ENCODE results near the gene NFKBIB.

Gene NFKBIB

DNA sequence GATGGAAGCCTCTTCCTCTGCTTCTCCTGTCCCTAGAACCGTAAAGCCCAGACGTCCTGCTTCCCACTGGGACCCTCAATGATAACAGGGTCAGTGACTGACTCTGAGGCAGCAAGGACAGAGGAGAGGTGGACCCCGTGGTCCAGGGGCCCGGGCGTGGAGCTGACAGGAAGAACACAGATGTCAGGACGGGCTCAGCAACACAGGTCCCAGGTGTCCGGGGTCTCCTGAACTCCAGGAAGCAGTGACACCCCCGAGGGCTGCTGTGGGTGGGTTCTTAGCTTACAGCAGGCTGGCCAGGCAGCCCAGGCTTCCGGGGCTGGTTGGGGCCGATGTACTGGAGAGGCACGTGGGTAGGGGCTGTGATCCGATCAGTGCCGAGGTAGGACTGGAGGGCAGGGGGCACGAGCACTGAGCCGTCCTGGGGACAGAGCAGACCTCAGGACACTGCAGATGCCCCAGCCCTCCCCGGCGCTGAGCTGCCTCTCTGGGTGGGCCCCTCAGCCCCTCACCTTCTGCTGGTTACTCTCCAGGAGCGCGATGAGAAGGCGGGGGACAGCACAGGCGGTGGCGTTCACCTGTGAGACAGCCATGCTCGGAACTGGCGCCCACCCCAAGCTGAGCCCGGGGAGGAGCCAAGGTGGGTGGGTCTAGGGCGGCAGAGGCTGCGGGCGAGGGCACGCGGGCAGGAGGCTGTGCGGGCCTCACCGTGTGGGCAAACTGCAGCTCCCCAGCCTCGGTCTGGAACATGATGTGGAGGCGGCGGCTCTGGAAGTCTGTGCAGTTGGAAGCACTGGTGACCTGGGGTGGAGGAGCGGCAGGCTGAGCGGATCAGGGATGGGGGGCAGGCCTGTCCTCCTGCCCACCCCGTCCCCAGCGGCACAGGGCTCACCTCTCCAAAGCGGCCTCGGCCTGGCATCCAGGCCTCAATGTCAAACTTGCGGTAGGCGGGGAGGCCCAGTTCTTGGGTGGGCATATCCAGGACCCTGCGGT lies 15.9 kb downstream of the NFKBIB start:
- no peak overlapping the region for H3K4me3 ChIP-seq (ENCODE audit: low read depth in 1 of 2, low read length in 2 of 2)
- no peak overlapping the region for H3K27ac ChIP-seq (ENCODE audit: low read depth, low read length)
- H3K9ac ChIP-seq (ENCODE audit: low read depth in 1 of 2, low read length in 2 of 2) = no peak overlapping the region
- H3K27me3 ChIP-seq (ENCODE audit: control insufficient read depth in 1 of 2, insufficient read depth in 2 of 2, low read length in 2 of 2) = no peaks in the 10 kb centered on the region
- H3K36me3 ChIP-seq (ENCODE audit: control insufficient read depth in 1 of 2, insufficient read depth in 2 of 2, low read length in 2 of 2) = peaks cover 0 to 4% of the 10 kb centered on the region in 2 donors
- no peaks in the 10 kb centered on the region for H3K9me3 ChIP-seq (ENCODE audit: control insufficient read depth in 1 of 2, low read length in 2 of 2)
- H3K4me1 ChIP-seq (ENCODE audit: control insufficient read depth in 1 of 2, insufficient read depth in 2 of 2, low read length in 2 of 2) = peaks cover 7% of the 10 kb centered on the region in 2 donors

DNA sequence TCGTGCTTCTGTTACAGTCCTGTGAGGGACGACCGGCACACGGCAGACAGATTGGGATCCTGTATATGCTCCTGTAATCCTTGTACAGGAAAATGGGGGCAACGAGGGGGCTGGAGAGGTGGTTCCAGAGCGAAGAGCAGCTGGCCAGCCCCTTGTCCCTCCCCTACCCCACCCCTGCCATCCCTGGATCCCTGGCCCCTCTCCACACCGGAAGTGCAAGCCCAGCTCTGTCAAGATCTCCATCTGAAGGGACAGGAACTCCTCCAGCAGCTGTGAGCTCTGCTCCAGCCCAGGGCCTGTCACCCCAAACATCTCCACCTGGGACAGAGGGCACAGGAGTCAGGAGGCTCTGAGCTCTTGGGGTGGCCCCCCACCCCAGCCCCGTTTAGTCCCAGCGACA lies 17.7 kb downstream of the NFKBIB start:
- Histone ChIP-seq H3K4me3 (ENCODE audit: low read depth in 1 of 2, low read length in 2 of 2) (no peak overlapping the region), H3K27ac (ENCODE audit: low read depth, low read length) (no peak overlapping the region), H3K9ac (ENCODE audit: low read depth in 1 of 2, low read length in 2 of 2) (no peak overlapping the region), H3K36me3 (ENCODE audit: control insufficient read depth in 1 of 2, insufficient read depth in 2 of 2, low read length in 2 of 2) (peaks cover 0 to 17% of the 10 kb centered on the region in 2 donors), H3K9me3 (ENCODE audit: control insufficient read depth in 1 of 2, low read length in 2 of 2) (no peaks in the 10 kb centered on the region), H3K27me3 (ENCODE audit: control insufficient read depth in 1 of 2, insufficient read depth in 2 of 2, low read length in 2 of 2) (no peaks in the 10 kb centered on the region), H3K4me1 (ENCODE audit: control insufficient read depth in 1 of 2, insufficient read depth in 2 of 2, low read length in 2 of 2) (peaks cover 7% of the 10 kb centered on the region in 2 donors)

DNA sequence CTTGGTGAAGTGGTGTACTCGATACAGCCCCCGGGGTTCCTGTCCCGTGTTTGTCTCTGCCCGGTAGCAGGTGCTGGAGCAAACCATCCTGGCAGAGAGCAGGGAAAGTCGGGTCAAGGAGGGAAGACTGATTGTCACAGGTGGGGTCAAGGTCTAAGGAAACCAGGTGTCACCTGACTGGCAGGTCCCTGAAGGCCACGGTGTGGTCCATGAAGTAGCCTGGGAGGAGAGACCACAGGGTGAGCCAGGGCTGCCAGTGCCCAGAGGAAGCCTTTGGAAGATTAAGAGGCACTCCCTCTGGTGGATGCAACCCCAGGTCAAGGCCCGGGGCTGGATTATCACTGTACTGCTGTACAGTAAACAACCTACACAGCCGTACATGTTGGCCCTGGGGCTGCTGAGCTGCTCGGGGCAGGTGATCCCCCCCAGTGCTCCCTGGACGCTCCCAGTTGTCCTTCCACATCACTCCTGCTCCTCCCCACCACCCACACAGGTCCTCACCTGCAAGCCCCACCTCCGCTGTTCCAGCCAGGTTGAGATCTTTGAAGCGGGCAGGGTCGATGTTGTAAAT lies 18.2 kb downstream of the NFKBIB start:
- Histone ChIP-seq H3K4me1 (ENCODE audit: control insufficient read depth in 1 of 2, insufficient read depth in 2 of 2, low read length in 2 of 2) (peaks cover 7% of the 10 kb centered on the region in 2 donors), H3K27ac (ENCODE audit: low read depth, low read length) (no peak overlapping the region), H3K9ac (ENCODE audit: low read depth in 1 of 2, low read length in 2 of 2) (no peak overlapping the region), H3K36me3 (ENCODE audit: control insufficient read depth in 1 of 2, insufficient read depth in 2 of 2, low read length in 2 of 2) (peaks cover 0 to 17% of the 10 kb centered on the region in 2 donors), H3K4me3 (ENCODE audit: low read depth in 1 of 2, low read length in 2 of 2) (no peak overlapping the region), H3K9me3 (ENCODE audit: control insufficient read depth in 1 of 2, low read length in 2 of 2) (no peaks in the 10 kb centered on the region), H3K27me3 (ENCODE audit: control insufficient read depth in 1 of 2, insufficient read depth in 2 of 2, low read length in 2 of 2) (no peaks in the 10 kb centered on the region)

DNA sequence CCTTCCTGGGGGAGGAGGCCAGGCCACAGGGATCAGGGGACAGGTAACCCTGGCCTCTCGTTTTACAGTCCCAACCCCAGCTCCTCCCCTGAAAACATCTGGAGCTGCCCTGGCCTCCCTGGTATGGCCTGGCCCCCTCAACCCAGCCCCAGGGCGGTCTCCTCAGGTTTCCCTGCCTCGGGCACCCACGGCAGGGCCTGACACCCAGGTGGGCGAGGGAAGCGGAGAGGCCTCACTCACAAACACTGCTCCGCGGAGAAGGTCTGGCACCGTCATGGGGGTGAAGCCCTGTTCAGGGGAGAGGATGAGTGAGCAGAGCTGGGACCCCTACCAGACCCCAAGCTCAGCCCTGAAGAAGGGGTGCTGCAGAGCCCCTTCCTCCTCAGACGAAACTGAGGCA lies 18.8 kb downstream of the NFKBIB start:
- Histone ChIP-seq H3K27ac (ENCODE audit: low read depth, low read length) (no peak overlapping the region), H3K9ac (ENCODE audit: low read depth in 1 of 2, low read length in 2 of 2) (no peak overlapping the region), H3K4me1 (ENCODE audit: control insufficient read depth in 1 of 2, insufficient read depth in 2 of 2, low read length in 2 of 2) (peaks cover 7% of the 10 kb centered on the region in 2 donors), H3K27me3 (ENCODE audit: control insufficient read depth in 1 of 2, insufficient read depth in 2 of 2, low read length in 2 of 2) (no peaks in the 10 kb centered on the region), H3K9me3 (ENCODE audit: control insufficient read depth in 1 of 2, low read length in 2 of 2) (no peaks in the 10 kb centered on the region), H3K36me3 (ENCODE audit: control insufficient read depth in 1 of 2, insufficient read depth in 2 of 2, low read length in 2 of 2) (peaks cover 0 to 17% of the 10 kb centered on the region in 2 donors), H3K4me3 (ENCODE audit: low read depth in 1 of 2, low read length in 2 of 2) (no peak overlapping the region)

DNA sequence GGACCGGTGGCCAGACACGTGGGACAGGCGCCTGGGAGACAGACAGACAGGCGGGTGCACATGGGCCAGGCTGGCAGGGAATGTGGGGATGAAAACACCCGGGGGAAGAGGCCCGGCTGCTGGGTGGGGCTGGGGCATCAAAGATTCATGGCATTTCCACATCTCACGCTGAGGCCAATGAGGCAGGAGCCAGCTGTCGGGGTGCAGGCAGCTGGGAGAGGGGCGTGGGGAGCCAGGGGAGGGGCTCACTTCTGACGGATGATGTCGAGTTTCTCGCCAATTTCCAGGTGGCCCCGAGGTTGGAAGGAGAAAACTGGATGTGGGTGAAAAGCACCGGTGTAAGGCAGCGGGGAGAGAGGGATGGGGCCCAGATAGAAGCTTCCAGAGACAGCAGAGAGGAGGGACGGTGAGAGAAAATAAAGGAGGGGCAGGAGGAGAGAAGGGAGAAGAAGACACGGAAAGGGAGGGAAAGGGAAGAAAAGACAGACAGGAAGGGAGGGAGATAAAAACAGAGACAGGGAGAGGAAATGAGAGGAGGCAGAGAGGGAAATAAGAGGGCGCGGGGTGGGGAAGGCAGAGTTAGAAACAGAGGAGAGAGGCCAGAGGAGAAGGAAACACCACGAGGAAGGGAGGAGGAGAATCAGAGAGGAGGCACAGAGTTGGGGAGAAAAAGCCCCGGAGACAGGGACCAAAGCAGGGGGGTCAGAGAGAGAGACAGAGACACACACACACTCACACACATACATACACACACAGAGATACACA lies 20.2 kb downstream of the NFKBIB start:
- H3K9ac ChIP-seq (ENCODE audit: low read depth in 1 of 2, low read length in 2 of 2) = no peak overlapping the region
- H3K27ac ChIP-seq (ENCODE audit: low read depth, low read length) = no peak overlapping the region
- H3K4me3 ChIP-seq (ENCODE audit: low read depth in 1 of 2, low read length in 2 of 2) = no peak overlapping the region
- peaks cover 7% of the 10 kb centered on the region in 2 donors for H3K4me1 ChIP-seq (ENCODE audit: control insufficient read depth in 1 of 2, insufficient read depth in 2 of 2, low read length in 2 of 2)
- H3K36me3 ChIP-seq (ENCODE audit: control insufficient read depth in 1 of 2, insufficient read depth in 2 of 2, low read length in 2 of 2) = peaks cover 0 to 29% of the 10 kb centered on the region in 2 donors
- H3K9me3 ChIP-seq (ENCODE audit: control insufficient read depth in 1 of 2, low read length in 2 of 2) = no peaks in the 10 kb centered on the region
- no peaks in the 10 kb centered on the region for H3K27me3 ChIP-seq (ENCODE audit: control insufficient read depth in 1 of 2, insufficient read depth in 2 of 2, low read length in 2 of 2)

DNA sequence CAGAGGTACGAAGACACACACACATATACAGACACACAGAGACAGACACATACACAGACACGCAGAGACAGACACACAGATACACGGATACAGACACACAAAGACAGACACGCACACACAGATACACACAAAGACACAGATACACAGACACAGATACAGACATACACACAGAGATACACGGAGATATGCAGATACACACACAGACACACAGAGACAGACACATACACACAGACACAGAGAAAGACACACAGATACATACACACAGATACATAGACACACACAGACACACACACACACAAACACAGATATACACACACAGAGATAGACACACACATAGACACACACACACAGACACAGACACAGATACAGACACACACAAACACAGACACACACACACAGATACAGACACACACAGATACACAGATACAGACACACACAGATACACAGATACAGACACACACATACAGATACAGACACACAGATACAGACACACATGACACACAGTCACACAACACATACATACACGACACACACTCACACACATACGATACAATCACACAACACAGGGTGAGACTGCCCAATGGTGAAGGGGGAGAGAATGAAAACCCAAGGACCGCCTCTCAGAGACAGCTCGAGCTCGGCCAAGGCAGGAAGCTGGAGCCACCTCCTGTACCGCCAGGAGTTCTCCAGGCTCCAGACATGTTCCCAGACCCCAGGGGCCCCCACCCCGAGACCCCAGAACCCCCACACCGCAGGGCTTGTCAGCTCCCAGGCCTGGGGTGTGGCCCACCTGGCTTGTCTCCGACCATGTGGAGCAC lies 21.0 kb downstream of the NFKBIB start:
- no peaks in the 10 kb centered on the region for H3K9me3 ChIP-seq (ENCODE audit: control insufficient read depth in 1 of 2, low read length in 2 of 2)

DNA sequence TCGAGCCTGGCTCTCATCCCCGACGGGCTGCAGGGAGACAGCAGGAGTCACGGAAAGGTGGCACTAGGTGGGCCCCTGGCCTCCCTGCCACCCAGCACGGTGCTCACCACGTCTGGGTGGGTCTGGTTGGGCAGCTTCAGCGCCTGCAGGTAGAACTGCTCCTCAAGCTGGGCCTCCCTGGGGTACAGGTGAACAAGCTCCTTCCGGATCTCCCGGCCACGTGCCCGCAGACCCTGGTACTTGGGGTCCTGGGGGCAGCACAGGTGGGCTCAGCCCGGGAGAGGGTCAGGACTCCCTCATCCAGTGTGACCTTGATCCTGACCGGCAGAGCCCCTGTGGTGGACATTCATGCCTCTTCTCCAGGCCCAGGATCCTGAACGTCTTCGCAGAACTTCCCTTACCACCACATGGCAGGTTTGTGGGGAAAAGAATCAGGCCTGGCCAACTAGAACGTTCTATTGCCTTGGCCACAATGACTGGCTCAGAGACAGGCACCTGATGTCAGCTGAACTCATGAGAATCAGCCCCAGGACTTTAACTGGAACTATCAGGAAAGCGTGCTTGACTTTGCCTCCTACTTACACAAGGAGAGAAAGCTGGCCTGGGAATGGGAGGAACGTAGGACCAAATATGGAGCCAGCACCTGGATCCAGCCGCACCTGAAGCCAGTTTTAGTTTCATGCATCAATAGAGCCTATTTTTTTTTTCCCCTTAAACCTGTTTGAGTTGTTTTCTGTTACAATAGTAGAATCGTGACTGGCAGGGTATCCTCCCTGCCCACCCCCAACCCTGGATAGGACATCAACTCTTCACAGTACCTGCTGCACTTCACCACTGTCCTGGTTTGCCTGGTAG lies 21.9 kb downstream of the NFKBIB start:
- Histone ChIP-seq H3K4me1 (ENCODE audit: control insufficient read depth in 1 of 2, insufficient read depth in 2 of 2, low read length in 2 of 2) (peaks cover 7% of the 10 kb centered on the region in 2 donors), H3K4me3 (ENCODE audit: low read depth in 1 of 2, low read length in 2 of 2) (no peak overlapping the region), H3K27me3 (ENCODE audit: control insufficient read depth in 1 of 2, insufficient read depth in 2 of 2, low read length in 2 of 2) (no peaks in the 10 kb centered on the region), H3K9me3 (ENCODE audit: control insufficient read depth in 1 of 2, low read length in 2 of 2) (no peaks in the 10 kb centered on the region), H3K27ac (ENCODE audit: low read depth, low read length) (no peak overlapping the region), H3K9ac (ENCODE audit: low read depth in 1 of 2, low read length in 2 of 2) (no peak overlapping the region), H3K36me3 (ENCODE audit: control insufficient read depth in 1 of 2, insufficient read depth in 2 of 2, low read length in 2 of 2) (peaks cover 0 to 38% of the 10 kb centered on the region in 2 donors)

More for the DNA sequence above, 21.0 kb downstream of the NFKBIB start:
- Histone ChIP-seq H3K4me1 (ENCODE audit: control insufficient read depth in 1 of 2, insufficient read depth in 2 of 2, low read length in 2 of 2) (peaks cover 7% of the 10 kb centered on the region in 2 donors), H3K27ac (ENCODE audit: low read depth, low read length) (no peak overlapping the region), H3K9ac (ENCODE audit: low read depth in 1 of 2, low read length in 2 of 2) (no peak overlapping the region), H3K36me3 (ENCODE audit: control insufficient read depth in 1 of 2, insufficient read depth in 2 of 2, low read length in 2 of 2) (peaks cover 0 to 34% of the 10 kb centered on the region in 2 donors), H3K27me3 (ENCODE audit: control insufficient read depth in 1 of 2, insufficient read depth in 2 of 2, low read length in 2 of 2) (no peaks in the 10 kb centered on the region), H3K4me3 (ENCODE audit: low read depth in 1 of 2, low read length in 2 of 2) (no peak overlapping the region)

DNA sequence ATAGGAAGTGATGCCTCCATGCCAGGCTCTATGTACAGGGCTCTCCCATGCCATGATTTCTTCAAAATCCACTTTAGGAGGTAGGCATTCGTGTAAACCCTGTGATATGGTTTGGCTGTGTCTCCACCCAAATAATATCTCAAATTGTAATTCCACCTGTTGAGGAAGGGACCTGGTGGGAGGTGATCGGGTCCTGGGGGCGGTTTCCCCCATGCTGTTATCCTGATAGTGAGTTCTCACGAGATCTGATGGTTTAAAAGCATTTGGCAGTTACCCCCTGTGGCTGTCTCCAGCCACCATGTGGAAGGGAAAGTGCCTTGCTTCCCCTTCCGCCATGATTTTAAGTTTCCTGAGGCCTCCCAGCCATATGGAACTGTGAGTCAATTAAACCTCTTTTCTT lies 22.7 kb downstream of the NFKBIB start:
- H3K36me3 ChIP-seq (ENCODE audit: control insufficient read depth in 1 of 2, insufficient read depth in 2 of 2, low read length in 2 of 2) = peaks cover 0 to 38% of the 10 kb centered on the region in 2 donors
- H3K4me3 ChIP-seq (ENCODE audit: low read depth in 1 of 2, low read length in 2 of 2) = no peak overlapping the region
- H3K27me3 ChIP-seq (ENCODE audit: control insufficient read depth in 1 of 2, insufficient read depth in 2 of 2, low read length in 2 of 2) = no peaks in the 10 kb centered on the region
- no peak overlapping the region for H3K27ac ChIP-seq (ENCODE audit: low read depth, low read length)
- no peaks in the 10 kb centered on the region for H3K9me3 ChIP-seq (ENCODE audit: control insufficient read depth in 1 of 2, low read length in 2 of 2)
- H3K4me1 ChIP-seq (ENCODE audit: control insufficient read depth in 1 of 2, insufficient read depth in 2 of 2, low read length in 2 of 2) = peaks cover 7% of the 10 kb centered on the region in 2 donors
- no peak overlapping the region for H3K9ac ChIP-seq (ENCODE audit: low read depth in 1 of 2, low read length in 2 of 2)

DNA sequence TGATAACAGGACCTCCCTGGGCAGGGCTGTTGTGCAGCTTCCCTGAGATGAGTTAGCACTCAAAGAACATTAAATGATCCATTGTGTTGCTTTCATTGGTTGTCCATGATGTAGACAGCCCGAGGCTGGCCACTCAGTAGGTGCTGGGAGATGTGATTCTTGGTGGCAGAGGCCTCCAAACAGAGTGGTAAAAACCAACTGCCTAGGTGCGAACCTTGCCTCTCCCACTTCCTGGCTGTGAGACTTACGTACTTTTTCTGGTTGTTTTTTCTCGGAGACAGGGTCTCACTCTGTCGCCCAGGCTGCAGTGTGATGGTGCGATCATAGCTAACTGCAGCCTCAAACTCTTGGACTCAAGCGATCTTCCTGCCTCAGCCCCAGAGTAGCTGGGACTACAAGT lies 24.6 kb downstream of the NFKBIB start:
- Histone ChIP-seq H3K9ac (ENCODE audit: low read depth in 1 of 2, low read length in 2 of 2) (no peak overlapping the region), H3K27ac (ENCODE audit: low read depth, low read length) (no peak overlapping the region), H3K9me3 (ENCODE audit: control insufficient read depth in 1 of 2, low read length in 2 of 2) (no peaks in the 10 kb centered on the region), H3K36me3 (ENCODE audit: control insufficient read depth in 1 of 2, insufficient read depth in 2 of 2, low read length in 2 of 2) (peaks cover 0 to 35% of the 10 kb centered on the region in 2 donors), H3K27me3 (ENCODE audit: control insufficient read depth in 1 of 2, insufficient read depth in 2 of 2, low read length in 2 of 2) (no peaks in the 10 kb centered on the region), H3K4me1 (ENCODE audit: control insufficient read depth in 1 of 2, insufficient read depth in 2 of 2, low read length in 2 of 2) (peaks cover 0 to under 1% of the 10 kb centered on the region in 2 donors), H3K4me3 (ENCODE audit: low read depth in 1 of 2, low read length in 2 of 2) (no peak overlapping the region)

Data from duodenal mucosa (tissue), 2 donors.